GM12878 (cell line): Measurements from ENCODE around the gene TDRD10.

Experiments used
- CBX5 ChIP-seq: sonication (generic); IDR thresholded peaks from 2 replicates; pipeline ENCODE4 v1.6.1; 2016; ENCODE audit warnings: low read depth, moderate library complexity, mild to moderate bottlenecking, inconsistent platforms
- FOXM1 ChIP-seq: IDR thresholded peaks from 2 replicates; pipeline ENCODE4 v1.6.1; 2012; ENCODE audit warnings: low read depth, mild to moderate bottlenecking, inconsistent platforms, low read length, moderate library complexity
- HDAC6 ChIP-seq: fragments of 200-600 bp; sonication (generic); IDR thresholded peaks from one replicate; pipeline ENCODE4 v1.8.0; 2017; ENCODE audit warnings: antibody characterized with exemption; ENCODE audit not compliant: unreplicated experiment
- JUND ChIP-seq: IDR thresholded peaks from 2 replicates; pipeline ENCODE4 v1.6.1; 2012; ENCODE audit warnings: low read depth, mild to moderate bottlenecking, low read length, improper control_type of control experiment, moderate library complexity
- PRDM15 ChIP-seq: fragments of 450-650 bp; formaldehyde crosslinking; IDR thresholded peaks from 2 replicates; pipeline ENCODE4 v1.4.0; 2020; ENCODE audit warnings: mild to moderate bottlenecking, moderate library complexity
- RCOR1 ChIP-seq: conservative IDR thresholded peaks from 2 replicates; pipeline ENCODE4 v1.6.1; 2012; ENCODE audit warnings: low read depth, low read length, improper control_type of control experiment
- SP1 ChIP-seq: IDR thresholded peaks from one replicate; pipeline ENCODE4 v1.6.1; 2011; ENCODE audit warnings: low read depth, low read length
- TCF3 ChIP-seq: IDR thresholded peaks from 2 replicates; pipeline ENCODE4 v1.6.1; 2012; ENCODE audit warnings: low read depth, mild to moderate bottlenecking, low read length, borderline replicate concordance; ENCODE audit not compliant: insufficient read depth
- ZNF622 ChIP-seq: fragments of 450-650 bp; IDR thresholded peaks from 2 replicates; pipeline ENCODE4 v1.6.1; 2017; ENCODE audit warnings: mild to moderate bottlenecking, inconsistent platforms
- TF ChIP-seq, protein P1 (sequence below): IDR thresholded peaks from 2 replicates; pipeline ENCODE4 v1.6.1; 2012; ENCODE audit warnings: mild to moderate bottlenecking, low read depth, low read length
- TF ChIP-seq, protein P2 (sequence below): IDR thresholded peaks from 2 replicates; pipeline ENCODE4 v1.6.1; 2012; ENCODE audit warnings: low read length, inconsistent platforms
- TF ChIP-seq, protein P3 (sequence below), 3 experiments: IDR thresholded peaks in 2 of 3; conservative IDR thresholded peaks in 1 of 3; 2 replicates each; pipeline ENCODE4 v1.5.1; 2011; ENCODE audit warnings: low read depth in 3 of 3, low read length in 3 of 3, mild to moderate bottlenecking in 3 of 3, control low read depth in 2 of 3, moderate library complexity in 2 of 3, inconsistent platforms in 1 of 3, mixed read lengths in 1 of 3; ENCODE audit not compliant: control insufficient read depth in 2 of 3, insufficient read depth in 1 of 3; ENCODE audit errors: extremely low read depth in 1 of 3

- TF ChIP-seq, protein P1, sequence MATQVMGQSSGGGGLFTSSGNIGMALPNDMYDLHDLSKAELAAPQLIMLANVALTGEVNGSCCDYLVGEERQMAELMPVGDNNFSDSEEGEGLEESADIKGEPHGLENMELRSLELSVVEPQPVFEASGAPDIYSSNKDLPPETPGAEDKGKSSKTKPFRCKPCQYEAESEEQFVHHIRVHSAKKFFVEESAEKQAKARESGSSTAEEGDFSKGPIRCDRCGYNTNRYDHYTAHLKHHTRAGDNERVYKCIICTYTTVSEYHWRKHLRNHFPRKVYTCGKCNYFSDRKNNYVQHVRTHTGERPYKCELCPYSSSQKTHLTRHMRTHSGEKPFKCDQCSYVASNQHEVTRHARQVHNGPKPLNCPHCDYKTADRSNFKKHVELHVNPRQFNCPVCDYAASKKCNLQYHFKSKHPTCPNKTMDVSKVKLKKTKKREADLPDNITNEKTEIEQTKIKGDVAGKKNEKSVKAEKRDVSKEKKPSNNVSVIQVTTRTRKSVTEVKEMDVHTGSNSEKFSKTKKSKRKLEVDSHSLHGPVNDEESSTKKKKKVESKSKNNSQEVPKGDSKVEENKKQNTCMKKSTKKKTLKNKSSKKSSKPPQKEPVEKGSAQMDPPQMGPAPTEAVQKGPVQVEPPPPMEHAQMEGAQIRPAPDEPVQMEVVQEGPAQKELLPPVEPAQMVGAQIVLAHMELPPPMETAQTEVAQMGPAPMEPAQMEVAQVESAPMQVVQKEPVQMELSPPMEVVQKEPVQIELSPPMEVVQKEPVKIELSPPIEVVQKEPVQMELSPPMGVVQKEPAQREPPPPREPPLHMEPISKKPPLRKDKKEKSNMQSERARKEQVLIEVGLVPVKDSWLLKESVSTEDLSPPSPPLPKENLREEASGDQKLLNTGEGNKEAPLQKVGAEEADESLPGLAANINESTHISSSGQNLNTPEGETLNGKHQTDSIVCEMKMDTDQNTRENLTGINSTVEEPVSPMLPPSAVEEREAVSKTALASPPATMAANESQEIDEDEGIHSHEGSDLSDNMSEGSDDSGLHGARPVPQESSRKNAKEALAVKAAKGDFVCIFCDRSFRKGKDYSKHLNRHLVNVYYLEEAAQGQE, result no peak
- TF ChIP-seq PRDM15 (CRISPR knock-in tag) (no peak), HDAC6 (no peak), JUND (no peak), CBX5 (no peak), FOXM1 (no peak), TCF3 (no peak), RCOR1 (no peak), SP1 (no peak), ZNF622 (no peak)
- TF ChIP-seq, protein P2, sequence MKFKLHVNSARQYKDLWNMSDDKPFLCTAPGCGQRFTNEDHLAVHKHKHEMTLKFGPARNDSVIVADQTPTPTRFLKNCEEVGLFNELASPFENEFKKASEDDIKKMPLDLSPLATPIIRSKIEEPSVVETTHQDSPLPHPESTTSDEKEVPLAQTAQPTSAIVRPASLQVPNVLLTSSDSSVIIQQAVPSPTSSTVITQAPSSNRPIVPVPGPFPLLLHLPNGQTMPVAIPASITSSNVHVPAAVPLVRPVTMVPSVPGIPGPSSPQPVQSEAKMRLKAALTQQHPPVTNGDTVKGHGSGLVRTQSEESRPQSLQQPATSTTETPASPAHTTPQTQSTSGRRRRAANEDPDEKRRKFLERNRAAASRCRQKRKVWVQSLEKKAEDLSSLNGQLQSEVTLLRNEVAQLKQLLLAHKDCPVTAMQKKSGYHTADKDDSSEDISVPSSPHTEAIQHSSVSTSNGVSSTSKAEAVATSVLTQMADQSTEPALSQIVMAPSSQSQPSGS, result no peak
- TF ChIP-seq, protein P3, sequence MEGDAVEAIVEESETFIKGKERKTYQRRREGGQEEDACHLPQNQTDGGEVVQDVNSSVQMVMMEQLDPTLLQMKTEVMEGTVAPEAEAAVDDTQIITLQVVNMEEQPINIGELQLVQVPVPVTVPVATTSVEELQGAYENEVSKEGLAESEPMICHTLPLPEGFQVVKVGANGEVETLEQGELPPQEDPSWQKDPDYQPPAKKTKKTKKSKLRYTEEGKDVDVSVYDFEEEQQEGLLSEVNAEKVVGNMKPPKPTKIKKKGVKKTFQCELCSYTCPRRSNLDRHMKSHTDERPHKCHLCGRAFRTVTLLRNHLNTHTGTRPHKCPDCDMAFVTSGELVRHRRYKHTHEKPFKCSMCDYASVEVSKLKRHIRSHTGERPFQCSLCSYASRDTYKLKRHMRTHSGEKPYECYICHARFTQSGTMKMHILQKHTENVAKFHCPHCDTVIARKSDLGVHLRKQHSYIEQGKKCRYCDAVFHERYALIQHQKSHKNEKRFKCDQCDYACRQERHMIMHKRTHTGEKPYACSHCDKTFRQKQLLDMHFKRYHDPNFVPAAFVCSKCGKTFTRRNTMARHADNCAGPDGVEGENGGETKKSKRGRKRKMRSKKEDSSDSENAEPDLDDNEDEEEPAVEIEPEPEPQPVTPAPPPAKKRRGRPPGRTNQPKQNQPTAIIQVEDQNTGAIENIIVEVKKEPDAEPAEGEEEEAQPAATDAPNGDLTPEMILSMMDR (IDR thresholded peaks at IDR 0.05 in 2 of 3, conservative IDR thresholded peaks at IDR 0.05 in 1 of 3; ENCODE audit: control insufficient read depth in 2 of 3, extremely low read depth in 1 of 3, insufficient read depth in 1 of 3, low read depth in 3 of 3, low read length in 3 of 3), result peak; percentile 45 to 62 (median 45); a peak in 5 of 6 replicates
These were observed 32.2 kb downstream of the TDRD10 start for GRCh38 chr1:154533952-154534844.
